Activated CD8-positive, alpha-beta memory T cell treated with anti-CD3 and anti-CD28 coated beads, Interleukin-2, amount 10 ng/mL, durations not matched to agents 7 days and 5 days (primary cell): ENCODE data around the gene ZNF521. TPM values are rescaled to one million over a fixed set of nuclear protein-coding genes. Genes with fewer than 3 reads are reported as not detected.

Experiments used
- ATAC-seq: fragments of 150-1000 bp; cut with Tn5 transposase; one replicate; pipeline ENCODE4 v1.10.0; 2021; ENCODE audit warnings: moderate library complexity
- CTCF ChIA-PET: fragments of 350-600 bp; sonication (Branson Sonifier 250); formaldehyde crosslinking; loops from one replicate; lab custom pipeline; 2021; ENCODE audit warnings: antibody characterized with exemption; lab: Charles Lee
- DNase-seq: peaks from one replicate; pipeline ENCODE4 v3.0.0-alpha.2; 2020
- H3K27ac Mint-ChIP-seq: one replicate; pipeline ENCODE4 v1.8.0; 2021; ENCODE audit warnings: mild to moderate bottlenecking, mixed read lengths
- H3K27me3 Mint-ChIP-seq: one replicate; pipeline ENCODE4 v1.8.0; 2021; ENCODE audit warnings: mixed read lengths
- H3K36me3 Mint-ChIP-seq: one replicate; pipeline ENCODE4 v1.8.0; 2021; ENCODE audit warnings: mild to moderate bottlenecking, mixed read lengths
- H3K4me1 Mint-ChIP-seq: one replicate; pipeline ENCODE4 v1.8.0; 2021; ENCODE audit warnings: mixed read lengths
- H3K4me3 Mint-ChIP-seq: one replicate; pipeline ENCODE4 v1.8.0; 2021; ENCODE audit warnings: mild to moderate bottlenecking, moderate library complexity, mixed read lengths
- H3K9me3 Mint-ChIP-seq: one replicate; pipeline ENCODE4 v1.8.0; 2022; ENCODE audit warnings: low read depth, mixed read lengths
- total RNA-seq, 2 experiments: library from RNA; stranded (reverse); gene quantifications; one replicate each; pipeline ENCODE4 v1.2.3, GENCODE V29; 2021

The ZNF521 gene
- total RNA-seq, 2 experiments from 2014 or later: not detected

DNA sequence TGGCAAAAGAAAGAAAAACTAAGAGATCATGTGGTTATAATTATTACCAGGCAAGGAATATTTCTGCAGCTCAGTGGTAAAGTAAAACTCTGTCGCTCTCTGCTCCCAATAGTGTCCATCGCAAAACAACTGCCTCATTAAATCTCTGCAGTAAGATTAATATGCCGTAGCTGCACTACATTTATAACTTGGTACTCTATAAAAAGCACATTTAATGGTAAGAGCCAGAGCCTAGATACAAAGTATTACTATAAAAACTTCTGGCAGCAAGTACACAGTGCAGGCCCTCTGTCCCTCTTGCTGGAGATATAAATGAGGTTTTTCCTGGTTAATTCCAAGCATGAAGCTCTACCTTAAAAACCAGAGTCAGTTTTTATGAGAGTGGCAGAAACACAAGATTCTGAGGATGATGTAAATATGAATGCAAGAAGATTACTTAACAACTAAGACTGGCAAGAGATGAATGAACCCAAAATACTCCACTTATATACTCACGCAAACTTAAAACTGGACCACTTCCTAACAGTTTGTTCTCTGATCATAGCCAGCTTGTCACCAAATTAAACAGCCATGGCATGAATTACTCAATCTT is 25.5 kb downstream of the ZNF521 start:
- CTCF ChIA-PET: no interaction called here
- H3K27me3 Mint-ChIP-seq: no peaks in the 10 kb centered on the region
- DNase-seq (no peak), ATAC-seq (no peak)
- H3K9me3 Mint-ChIP-seq: peaks cover 2% of the 10 kb centered on the region
- no peaks in the 10 kb centered on the region for H3K36me3 Mint-ChIP-seq
- H3K4me3 Mint-ChIP-seq: no peak overlapping the region
- no peak overlapping the region for H3K27ac Mint-ChIP-seq
- H3K4me1 Mint-ChIP-seq: no peaks in the 10 kb centered on the region

DNA sequence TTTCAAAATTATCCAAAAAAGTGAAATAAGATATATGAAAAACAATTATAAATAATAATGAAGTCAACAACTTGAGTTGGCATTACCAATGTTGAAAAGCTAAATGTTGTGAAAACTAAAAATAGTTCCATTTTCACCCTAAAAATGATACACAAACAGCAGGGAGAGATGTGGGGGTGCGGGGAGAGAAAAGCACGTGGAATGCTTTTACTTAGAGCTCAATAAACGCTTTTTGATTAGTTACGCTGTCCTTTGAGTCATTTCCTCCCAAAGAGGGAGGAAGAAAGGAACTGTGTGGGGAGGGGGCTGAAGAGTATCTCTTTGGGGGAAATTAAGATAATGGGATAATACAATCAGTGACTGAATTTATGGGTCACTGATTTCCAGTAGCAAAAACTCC is 29.2 kb downstream of the ZNF521 start:
- H3K9me3 Mint-ChIP-seq: peaks cover 2% of the 10 kb centered on the region
- H3K4me1 Mint-ChIP-seq: no peaks in the 10 kb centered on the region
- DNase-seq: no peak
- CTCF ChIA-PET: no interaction called here
- H3K27me3 Mint-ChIP-seq: no peaks in the 10 kb centered on the region
- no peak overlapping the region for H3K27ac Mint-ChIP-seq
- ATAC-seq: no peak
- H3K4me3 Mint-ChIP-seq: no peak overlapping the region
- H3K36me3 Mint-ChIP-seq: no peaks in the 10 kb centered on the region

DNA sequence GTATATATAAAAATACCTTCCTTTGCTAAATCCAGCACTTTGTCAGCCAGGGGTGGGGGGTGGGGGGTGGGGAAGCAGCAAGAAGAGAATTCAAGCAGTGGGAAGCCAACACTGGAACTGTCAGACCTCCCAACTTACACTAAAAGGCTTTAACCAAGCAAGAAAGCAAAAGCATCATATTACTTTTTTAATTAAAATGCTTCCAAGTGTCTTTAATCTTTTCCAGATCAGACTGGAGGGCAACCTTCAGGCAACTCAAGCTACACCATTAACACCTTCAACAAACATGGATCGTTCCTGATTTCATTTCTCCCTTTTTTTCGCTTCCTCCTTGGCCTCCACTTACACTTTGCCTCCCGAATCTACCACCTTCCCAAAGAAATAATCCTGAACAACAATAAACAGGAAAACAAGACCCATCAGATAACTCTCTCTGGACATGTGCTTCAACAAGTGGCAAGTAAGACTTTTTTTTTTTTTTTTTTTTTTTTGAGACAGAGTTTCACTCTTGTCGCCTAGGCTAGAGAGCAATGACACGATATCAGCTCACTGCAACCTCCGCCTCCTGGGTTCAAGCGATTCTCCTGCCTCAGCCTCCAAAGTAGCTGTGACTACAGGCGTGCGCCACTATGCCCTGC is 35.5 kb downstream of the ZNF521 start:
- no peaks in the 10 kb centered on the region for H3K4me1 Mint-ChIP-seq
- no peaks in the 10 kb centered on the region for H3K36me3 Mint-ChIP-seq
- ATAC-seq: no peak
- H3K9me3 Mint-ChIP-seq: no peaks in the 10 kb centered on the region
- no peaks in the 10 kb centered on the region for H3K27me3 Mint-ChIP-seq
- H3K27ac Mint-ChIP-seq: no peak overlapping the region
- no peak overlapping the region for H3K4me3 Mint-ChIP-seq
- DNase-seq: no peak
- CTCF ChIA-PET: no interaction called here

DNA sequence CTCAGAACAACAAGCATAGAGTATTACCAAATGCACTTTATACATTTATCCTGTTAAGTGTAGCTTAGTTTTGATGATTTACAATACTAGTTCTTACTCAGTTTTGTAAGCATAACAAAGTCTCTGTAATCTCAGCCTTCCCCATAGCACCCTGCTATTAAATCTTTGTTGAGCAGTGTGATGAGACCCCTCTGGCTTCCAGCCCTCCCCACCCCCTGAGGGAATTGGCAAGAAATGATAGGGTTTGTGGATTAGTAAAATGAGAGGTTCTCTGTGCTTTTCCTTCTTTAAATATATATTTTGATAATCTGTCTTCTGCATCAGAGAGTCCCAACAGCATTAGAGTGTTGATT is 37.2 kb downstream of the ZNF521 start:
- Mint-ChIP-seq H3K9me3 (no peaks in the 10 kb centered on the region), H3K27me3 (no peaks in the 10 kb centered on the region), H3K27ac (no peak overlapping the region), H3K4me1 (no peaks in the 10 kb centered on the region), H3K4me3 (no peak overlapping the region), H3K36me3 (no peaks in the 10 kb centered on the region)
- no peak for DNase-seq
- ATAC-seq: no peak
- CTCF ChIA-PET: no interaction called here

DNA sequence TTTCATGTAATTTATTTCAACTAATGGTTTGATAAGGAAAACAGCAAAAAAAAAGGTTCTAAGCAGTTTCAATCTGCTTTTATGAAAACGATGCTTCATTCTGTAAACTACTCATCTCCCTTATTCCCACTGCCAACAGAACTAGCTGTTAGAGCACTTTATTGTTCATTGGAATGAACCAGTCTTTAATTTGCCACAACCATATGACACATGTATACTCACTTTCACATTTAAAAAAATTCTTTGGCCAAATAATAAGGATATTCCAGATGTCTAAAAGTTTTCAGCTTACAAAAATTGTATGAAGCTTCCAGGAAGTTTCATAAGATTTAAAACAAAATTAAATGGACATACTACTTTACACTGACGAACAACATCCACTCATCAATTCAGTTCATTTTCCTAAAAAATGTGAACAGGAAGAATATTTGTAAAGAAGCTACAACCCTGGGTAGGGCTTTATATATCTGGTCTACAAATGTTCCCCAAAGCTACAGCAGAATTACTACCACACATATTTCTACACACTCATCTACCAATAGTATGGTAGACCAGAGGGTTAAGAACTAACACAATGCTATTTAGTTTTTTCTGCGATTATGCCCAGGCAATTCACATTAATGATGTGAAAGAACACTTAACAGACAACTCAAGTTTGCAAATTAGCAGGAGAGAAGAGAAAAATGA is 37.7 kb downstream of the ZNF521 start:
- CTCF ChIA-PET: no interaction called here
- H3K4me3 Mint-ChIP-seq: no peak overlapping the region

DNA sequence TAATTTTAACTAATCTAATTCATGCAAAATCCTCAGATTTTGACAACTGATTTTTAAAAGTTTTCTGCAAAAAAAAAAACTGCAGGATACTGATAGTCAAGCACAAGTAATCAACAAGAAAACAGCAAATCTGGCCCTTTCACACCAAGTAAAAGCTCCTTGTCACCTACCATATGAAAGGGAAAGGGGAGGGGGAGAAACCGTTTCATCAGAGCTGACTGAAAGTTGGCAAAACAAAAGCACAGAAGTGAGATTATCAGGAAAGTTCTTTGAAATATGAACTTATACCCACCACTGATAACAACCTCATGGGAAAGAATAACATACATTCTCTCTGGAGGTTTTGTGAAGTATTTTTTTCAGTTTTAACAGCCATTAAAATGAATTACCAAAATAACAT is 38.7 kb downstream of the ZNF521 start:
- Mint-ChIP-seq H3K27me3 (no peaks in the 10 kb centered on the region), H3K4me1 (no peaks in the 10 kb centered on the region), H3K9me3 (no peaks in the 10 kb centered on the region), H3K36me3 (no peaks in the 10 kb centered on the region), H3K4me3 (no peak overlapping the region), H3K27ac (no peak overlapping the region)
- ATAC-seq (no peak), DNase-seq (no peak)
- CTCF ChIA-PET: no interaction called here

More for the DNA sequence above, 37.7 kb downstream of the ZNF521 start:
- Mint-ChIP-seq H3K27ac (no peak overlapping the region), H3K9me3 (no peaks in the 10 kb centered on the region), H3K27me3 (no peaks in the 10 kb centered on the region), H3K4me1 (no peaks in the 10 kb centered on the region), H3K36me3 (no peaks in the 10 kb centered on the region)
- ATAC-seq (no peak), DNase-seq (no peak)

DNA sequence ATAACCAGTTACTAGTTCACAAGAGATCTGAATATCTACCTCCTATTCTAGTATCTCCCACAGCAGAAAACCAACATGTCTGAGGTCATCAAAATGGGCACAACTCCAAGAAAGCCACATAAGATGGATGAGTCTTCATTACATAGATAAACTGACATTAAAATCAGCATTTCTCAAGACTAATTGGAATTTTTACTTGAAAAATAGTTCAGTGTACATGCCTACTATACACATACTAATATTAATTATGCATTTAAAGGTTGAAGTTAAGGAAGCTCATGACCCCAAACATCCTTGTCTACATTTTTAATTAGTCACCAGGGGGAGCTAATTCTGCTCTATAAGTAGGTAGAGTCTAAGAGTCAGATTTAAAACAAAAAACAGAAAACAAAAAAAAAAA is 41.9 kb downstream of the ZNF521 start:
- H3K36me3 Mint-ChIP-seq: no peaks in the 10 kb centered on the region
- H3K4me1 Mint-ChIP-seq: no peaks in the 10 kb centered on the region
- no peaks in the 10 kb centered on the region for H3K9me3 Mint-ChIP-seq
- DNase-seq (no peak), ATAC-seq (no peak)
- CTCF ChIA-PET: no interaction called here
- H3K27ac Mint-ChIP-seq: no peak overlapping the region
- H3K27me3 Mint-ChIP-seq: no peaks in the 10 kb centered on the region
- H3K4me3 Mint-ChIP-seq: no peak overlapping the region

DNA sequence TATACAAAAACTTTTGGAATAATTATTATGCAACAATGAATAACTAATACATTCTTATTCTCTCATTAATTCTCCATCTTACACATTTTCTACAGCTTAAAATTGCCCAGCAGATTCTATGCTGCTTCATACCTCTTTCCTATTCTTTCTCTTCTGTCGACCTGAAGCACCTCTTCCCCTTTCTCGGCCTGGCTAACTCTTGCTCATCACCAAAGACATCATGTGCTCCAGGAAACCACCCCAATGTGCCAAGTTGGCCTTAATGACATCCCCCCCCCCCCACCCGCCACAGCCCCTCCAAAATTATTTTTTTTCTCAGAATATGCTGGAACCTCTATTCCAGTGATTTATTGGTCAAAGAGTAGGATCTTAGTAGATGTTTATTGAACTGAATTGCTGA is 43.6 kb downstream of the ZNF521 start:
- ATAC-seq (no peak), DNase-seq (no peak)
- Mint-ChIP-seq H3K27ac (no peak overlapping the region), H3K9me3 (no peaks in the 10 kb centered on the region), H3K27me3 (no peaks in the 10 kb centered on the region), H3K4me3 (no peak overlapping the region), H3K36me3 (no peaks in the 10 kb centered on the region), H3K4me1 (no peaks in the 10 kb centered on the region)
- CTCF ChIA-PET: interaction anchor here (0.7 kb wide), 1 partner anchor 31 kb away, joined by 3 read pairs; no protein-coding TSS in a partner anchor

DNA sequence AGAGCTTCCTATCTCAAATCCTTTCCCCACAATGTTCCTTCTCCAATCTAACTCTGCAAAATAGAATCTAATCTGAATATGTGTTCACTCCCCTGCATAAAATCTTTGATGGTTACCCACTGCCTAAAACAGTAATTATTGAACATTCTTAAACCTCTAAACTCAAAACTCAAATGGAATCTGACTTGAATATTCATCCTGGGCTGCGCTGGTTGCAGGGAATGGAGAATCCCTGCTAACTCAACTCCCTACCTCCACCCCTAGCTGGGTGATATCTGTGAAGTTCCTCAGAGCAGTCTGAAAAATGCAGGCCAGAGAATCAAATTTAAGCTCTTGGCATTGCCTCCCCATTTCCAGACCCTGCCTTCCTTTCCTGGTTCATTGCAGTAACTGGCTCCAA is 44.8 kb downstream of the ZNF521 start:
- no peak for ATAC-seq

DNA sequence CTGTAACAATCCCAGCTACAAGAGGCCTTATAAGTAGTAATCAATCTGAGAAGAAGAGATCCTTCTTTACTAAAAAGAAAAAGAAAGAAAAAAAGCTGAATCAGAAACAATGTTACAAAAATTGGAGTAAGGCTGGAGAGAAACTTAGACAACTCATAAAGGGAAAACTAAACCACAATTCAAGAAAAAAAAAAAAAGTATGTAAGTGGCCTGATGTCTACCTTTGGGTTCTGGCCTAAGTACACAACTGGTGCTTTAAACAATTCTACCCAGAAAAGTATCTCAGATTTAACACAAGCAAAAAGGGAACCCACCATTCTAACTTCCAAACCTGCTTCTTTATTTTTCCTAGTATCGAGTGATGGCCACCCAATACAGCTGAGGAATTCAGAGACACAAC is 45.3 kb downstream of the ZNF521 start:
- no peaks in the 10 kb centered on the region for H3K9me3 Mint-ChIP-seq
- H3K36me3 Mint-ChIP-seq: no peaks in the 10 kb centered on the region
- CTCF ChIA-PET: no interaction called here
- H3K4me3 Mint-ChIP-seq: no peak overlapping the region
- H3K4me1 Mint-ChIP-seq: no peaks in the 10 kb centered on the region
- no peaks in the 10 kb centered on the region for H3K27me3 Mint-ChIP-seq
- no peak overlapping the region for H3K27ac Mint-ChIP-seq
- DNase-seq: no peak
- ATAC-seq: no peak

More for the DNA sequence above, 44.8 kb downstream of the ZNF521 start:
- Mint-ChIP-seq H3K4me3 (no peak overlapping the region), H3K27me3 (no peaks in the 10 kb centered on the region), H3K27ac (no peak overlapping the region), H3K4me1 (no peaks in the 10 kb centered on the region), H3K9me3 (no peaks in the 10 kb centered on the region), H3K36me3 (no peaks in the 10 kb centered on the region)
- DNase-seq: no peak
- CTCF ChIA-PET: no interaction called here

DNA sequence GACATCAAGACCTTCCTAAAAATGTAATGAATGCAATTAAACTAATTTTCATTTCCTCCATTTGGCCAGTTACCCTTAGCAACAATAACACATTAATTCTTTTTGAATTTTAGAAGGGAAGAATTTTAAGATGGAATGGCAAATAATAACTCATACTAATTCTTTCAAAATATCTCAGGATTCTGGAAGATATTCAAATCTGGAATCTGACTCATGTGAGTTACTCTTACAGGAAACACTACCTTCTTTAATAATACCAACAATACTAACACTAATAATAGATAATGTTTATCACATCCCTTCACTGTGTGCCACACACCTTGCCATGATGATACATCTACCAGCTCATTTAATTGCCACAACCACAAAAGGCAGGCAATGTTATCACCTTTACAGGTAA is 46.4 kb downstream of the ZNF521 start:
- ATAC-seq (no peak), DNase-seq (no peak)
- no peaks in the 10 kb centered on the region for H3K9me3 Mint-ChIP-seq
- CTCF ChIA-PET: no interaction called here
- H3K27ac Mint-ChIP-seq: no peak overlapping the region
- H3K36me3 Mint-ChIP-seq: no peaks in the 10 kb centered on the region
- no peak overlapping the region for H3K4me3 Mint-ChIP-seq
- H3K27me3 Mint-ChIP-seq: no peaks in the 10 kb centered on the region
- no peaks in the 10 kb centered on the region for H3K4me1 Mint-ChIP-seq

DNA sequence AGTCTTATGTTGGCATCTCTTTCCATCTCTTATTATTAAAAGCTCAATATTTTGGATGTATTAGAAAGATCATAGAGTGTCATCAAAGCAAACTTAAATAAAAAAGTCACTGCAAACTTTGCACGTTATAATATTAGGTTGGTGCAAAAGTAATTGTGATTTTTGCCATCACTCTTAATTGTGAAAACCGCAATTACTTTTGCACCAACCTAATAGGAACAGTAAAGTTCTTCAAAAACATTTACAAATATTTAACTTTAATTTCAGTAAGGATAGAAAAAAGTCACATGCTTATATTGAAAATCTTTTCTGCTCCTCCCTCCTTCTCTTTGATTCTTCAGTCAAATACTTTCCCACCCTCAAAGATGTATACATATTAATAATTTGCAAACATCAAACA is 51.5 kb downstream of the ZNF521 start:
- CTCF ChIA-PET: no interaction called here
- H3K36me3 Mint-ChIP-seq: no peaks in the 10 kb centered on the region
- no peaks in the 10 kb centered on the region for H3K27me3 Mint-ChIP-seq
- H3K27ac Mint-ChIP-seq: no peak overlapping the region
- H3K4me3 Mint-ChIP-seq: no peak overlapping the region
- H3K4me1 Mint-ChIP-seq: no peaks in the 10 kb centered on the region
- DNase-seq: no peak
- ATAC-seq: no peak
- H3K9me3 Mint-ChIP-seq: no peaks in the 10 kb centered on the region

DNA sequence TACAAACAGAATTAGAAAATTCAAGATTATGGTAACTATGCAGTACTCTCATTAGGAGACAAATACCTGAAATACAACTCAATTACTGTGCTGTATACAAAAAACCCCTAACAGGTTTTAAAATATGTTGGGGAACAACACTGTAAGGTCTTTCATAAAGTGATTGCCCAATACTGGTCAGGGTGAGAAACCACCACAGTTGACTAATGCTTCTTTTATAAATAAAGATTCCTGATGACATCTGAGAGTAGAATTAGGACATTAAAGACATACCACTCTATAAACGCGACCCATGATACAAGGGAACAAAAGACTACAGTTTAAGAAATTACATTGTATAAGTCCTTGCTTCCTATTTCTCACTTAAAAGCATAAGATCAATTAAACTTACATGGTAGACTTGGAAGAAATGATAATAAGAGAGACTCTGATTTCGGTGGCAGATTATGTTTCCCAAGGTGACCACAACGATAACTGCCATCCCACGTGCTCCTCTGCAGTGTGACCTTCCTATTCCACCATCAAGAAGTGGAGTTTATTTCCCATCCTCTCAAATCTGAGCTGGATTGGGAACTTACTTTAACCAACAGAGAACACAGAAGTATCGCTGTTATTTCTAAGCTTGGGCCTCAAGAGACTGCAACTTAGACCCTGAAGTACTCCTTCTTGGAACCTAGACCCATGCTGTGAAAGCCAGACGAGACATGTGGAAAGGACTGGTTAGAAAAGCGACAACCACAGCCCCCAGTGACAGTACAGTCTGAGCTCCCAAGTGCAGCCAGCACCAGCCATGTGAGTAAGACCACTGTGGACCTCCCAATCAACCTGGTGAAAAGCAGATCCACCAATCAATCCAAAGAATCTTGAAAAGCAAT is 52.3 kb downstream of the ZNF521 start:
- ATAC-seq: no peak
- CTCF ChIA-PET: no interaction called here
- no peaks in the 10 kb centered on the region for H3K4me1 Mint-ChIP-seq
- no peaks in the 10 kb centered on the region for H3K9me3 Mint-ChIP-seq
- DNase-seq: no peak
- no peak overlapping the region for H3K27ac Mint-ChIP-seq
- H3K27me3 Mint-ChIP-seq: no peaks in the 10 kb centered on the region
- H3K4me3 Mint-ChIP-seq: no peak overlapping the region
- no peaks in the 10 kb centered on the region for H3K36me3 Mint-ChIP-seq
